HG02973 (cell line): ENCODE data around the gene PPP1R9B.

Experiments
- ATAC-seq: cut with Tn5 transposase; IDR thresholded peaks from one replicate; pipeline ENCODE4 v1.9.1; 2021; ENCODE audit warnings: moderate library complexity; ENCODE audit not compliant: unreplicated experiment

Gene PPP1R9B

GRCh38 chr17:50128441-50129352 is 21.8 kb downstream of the PPP1R9B start:
- ATAC-seq: no peak

- ATAC-seq: no peak
Observed at GRCh38 chr17:50127697-50128361, 22.6 kb downstream of the PPP1R9B start.

DNA sequence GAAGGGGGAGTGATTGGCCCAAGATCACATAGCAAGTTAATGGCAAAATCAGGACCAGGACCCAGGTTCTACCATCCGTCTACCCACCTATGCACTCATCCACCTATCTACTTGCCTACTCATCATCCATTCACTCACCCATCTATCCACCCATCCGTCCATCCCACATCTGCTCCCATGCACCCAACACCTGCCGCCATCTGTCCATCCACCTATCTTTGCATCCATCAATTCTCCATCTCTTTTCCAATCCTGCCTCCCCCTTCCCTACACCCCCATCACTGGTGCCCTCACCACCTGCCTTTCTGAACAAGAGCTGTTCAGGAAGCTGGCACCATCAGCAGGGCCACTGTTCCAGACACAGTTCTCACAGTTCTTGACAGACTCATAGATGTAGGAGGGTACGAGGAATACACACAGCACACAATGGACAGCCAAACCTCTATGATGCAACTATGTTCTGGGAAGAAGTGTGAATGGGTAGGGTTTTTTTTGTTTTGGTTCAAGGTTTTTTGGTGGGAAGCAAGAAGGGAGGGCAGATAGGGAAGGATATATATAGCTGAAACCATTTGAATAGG is 25.0 kb downstream of the PPP1R9B start:
- ATAC-seq: no peak

GRCh38 chr17:50123649-50124349 is 26.7 kb downstream of the PPP1R9B start:
- no peak for ATAC-seq

- no peak for ATAC-seq
Observed at GRCh38 chr17:50122945-50123344, 27.5 kb downstream of the PPP1R9B start.

DNA sequence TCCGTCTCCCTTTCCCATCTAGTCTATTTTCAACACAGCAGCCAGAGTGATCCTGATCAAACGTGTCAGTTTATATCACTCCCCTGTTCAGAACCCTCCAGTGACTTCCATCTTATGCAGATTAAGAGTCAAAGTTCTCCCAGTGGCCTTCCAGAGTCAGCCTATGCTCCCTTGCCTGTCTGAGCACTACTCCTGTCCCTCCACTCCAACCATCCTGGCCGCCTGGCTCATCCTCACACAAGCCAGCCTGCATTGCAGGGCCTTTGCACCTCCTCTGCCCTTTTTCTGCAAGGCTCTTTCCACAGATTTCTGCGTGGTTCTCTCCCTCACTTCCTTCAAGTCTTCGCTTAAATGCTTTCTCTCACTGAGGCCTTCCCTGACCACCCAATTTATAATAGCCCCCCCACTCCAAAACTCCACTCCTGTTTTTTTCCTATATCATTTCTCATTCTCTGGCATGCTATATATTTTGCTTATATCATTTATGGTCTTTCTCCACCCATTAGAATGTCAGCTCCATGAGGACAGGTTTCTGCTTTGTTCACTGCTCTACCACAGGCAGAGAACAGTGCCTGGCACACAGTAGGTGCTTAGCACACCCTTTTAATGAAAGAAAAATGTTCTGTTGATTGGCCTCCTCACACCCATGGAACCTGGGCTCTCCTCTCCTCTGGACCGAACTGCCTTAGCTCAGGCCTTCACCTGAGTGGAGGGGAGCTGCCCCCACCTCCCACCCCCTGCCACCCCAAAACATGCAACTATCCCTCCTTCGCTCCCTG is 29.8 kb downstream of the PPP1R9B start:
- ATAC-seq: no peak

- ATAC-seq: no peak
Observed at GRCh38 chr17:50118828-50119218, 31.7 kb downstream of the PPP1R9B start.

DNA sequence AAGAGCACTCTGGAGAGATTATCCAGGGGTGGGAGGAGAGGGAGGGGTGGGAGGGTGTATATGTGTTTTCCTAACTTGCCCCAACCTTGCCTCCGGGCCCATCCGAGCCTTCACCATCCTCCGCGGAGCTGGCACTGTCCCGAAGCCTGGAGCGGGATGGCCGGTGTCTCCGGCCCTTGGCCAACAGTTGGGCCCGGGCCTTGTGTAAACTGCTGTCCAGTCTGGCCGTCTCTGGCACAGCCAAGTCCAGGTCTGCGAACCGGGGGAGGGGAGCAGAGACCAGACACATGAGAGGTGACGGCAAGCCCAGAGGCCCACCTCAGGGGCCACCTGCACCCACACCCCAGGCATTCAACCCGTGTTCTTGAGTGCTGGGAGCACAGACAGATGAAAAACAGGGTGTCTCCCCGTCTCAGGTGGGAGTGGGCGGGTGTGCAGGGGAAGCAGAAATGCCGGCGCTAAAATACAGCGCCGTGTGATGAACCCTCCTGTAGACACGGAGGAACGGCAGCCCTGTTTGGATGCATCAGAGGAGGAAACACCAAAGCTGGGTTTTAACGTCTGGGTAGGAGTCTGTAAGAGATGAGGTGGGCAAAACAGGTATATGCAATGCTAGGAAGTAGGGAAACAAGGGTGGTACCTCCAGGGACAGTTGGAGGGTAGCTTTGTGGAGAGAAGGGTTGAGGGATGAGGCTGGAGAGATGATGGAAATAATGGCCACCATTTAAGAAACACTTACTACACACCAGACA is 32.2 kb downstream of the PPP1R9B start:
- no peak for ATAC-seq

DNA sequence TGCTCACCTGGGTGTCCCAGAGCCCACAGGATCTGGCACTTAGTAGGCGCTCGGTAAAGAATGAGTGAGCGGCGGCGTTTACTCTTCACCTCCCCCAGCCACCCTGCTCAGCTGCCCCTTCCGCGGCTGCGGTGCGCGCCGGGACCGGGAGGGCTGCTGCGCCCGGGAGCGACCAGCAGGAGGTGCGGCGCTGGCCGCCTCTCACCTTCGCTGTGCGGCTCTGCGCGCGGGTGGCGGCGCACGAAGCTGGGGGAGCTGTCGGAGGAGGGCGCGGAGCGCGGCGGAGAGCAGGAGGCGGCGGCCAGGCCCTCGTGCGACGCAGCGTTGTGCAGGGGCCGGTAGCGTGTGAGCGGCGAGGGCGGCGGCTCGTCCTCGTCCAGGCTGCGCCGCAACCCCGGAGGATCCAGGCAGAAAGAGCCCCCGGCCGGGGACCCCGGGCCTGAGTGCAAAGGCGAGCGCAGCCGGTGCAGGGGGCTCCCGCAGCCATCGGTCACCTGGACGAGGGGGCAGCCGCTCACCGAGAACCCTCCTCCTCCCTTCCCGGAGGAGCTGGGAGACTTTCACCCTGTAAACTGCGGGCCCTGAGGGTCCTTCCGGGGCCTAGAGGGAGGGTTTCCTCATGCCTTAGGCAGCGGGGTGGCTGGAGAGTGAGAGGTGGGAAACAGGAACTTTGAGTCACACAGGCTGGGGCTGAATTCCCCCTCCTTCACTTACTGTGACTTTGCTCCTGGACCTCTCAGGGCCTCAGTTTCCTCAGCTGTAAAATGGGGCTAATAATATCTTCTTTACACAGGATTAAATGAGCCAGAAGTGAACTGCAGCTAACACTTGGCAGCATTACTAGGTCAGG is 33.0 kb downstream of the PPP1R9B start:
- no peak for ATAC-seq

DNA sequence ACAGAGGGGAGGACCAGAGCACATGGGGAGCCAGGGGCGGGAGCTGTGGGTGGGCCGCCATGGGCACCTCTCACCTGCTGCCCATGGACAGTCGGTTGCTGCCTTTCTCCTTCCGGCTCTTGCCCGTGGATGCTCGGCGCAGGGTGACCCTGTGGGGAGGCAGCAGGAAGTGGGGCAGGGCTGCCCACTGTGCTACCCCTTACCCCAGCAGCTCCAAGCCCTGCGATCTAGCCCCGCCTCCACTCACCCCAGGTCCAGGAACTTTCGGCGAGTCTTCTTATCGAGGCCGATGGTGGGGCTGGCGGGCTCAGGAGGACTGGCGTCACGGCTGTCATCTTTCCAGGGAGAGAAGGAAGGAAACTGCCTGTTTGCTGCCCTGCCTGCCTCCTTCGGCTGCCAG is 34.7 kb downstream of the PPP1R9B start:
- ATAC-seq: no peak

DNA sequence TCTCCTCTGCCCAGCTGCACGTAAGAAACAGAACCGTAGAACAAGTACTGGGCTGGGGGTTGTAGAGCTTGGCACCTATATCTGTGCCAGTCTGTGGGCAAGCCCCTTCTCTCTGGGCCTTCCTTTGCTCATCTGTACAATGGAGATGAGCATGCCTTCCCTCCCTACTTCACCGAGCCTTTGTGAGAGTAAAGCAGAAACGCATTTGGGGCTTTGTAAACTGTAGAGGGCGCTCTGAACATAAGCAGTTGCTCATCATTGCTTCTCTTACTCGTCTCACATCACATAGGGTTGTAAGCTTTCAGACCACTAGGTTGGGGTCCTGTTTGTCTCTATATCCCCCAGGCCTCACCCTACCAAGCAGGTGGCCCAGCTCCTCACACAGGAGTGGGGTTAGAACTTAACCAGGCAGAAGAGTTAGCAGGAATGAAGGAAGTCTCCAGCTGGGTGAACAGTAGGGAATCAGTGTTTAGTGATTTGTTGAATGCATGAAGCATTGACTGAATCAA is 35.6 kb downstream of the PPP1R9B start:
- no peak for ATAC-seq

GRCh38 chr17:50114401-50114800 is 36.1 kb downstream of the PPP1R9B start:
- ATAC-seq: no peak

- no peak for ATAC-seq
Observed at GRCh38 chr17:50113624-50114320, 36.7 kb downstream of the PPP1R9B start.

GRCh38 chr17:50112694-50113093 is 37.8 kb downstream of the PPP1R9B start:
- ATAC-seq: no peak

GRCh38 chr17:50111673-50112655 is 38.5 kb downstream of the PPP1R9B start:
- no peak for ATAC-seq

DNA sequence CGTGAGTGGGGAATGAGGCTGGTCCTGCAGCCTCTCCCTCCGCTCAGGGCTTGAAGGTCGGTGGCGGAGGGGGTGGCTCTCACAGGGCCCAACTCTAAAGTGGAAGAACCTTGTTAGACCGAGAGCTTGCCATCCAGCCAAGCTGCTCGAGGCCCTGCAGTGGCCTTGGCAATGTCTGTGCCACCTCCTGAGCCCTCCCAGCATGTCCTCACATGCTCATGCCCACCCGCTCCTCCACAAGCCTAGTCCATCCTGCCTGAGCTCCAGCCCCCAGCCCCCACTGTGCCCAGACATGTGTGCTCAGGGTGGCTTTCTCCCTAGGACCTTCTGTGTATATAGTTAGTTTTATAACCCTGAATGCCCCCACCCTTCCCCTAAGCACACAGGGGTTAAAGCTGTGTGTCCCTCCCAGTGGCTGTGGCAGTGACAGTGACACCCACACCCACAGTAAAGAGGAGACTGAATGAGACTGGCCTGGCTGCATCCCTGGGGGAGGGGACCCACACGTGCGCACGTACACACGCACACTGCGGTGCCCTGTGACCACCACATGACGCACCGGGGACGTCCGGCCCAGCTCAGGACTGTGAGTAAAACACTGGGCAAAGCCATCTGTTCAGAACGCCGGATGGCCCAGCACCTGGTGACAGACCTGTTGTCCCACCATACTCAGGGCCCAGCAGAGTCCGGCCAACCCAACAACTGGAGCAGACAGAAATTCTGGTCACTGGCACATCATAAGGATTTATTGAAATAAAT is 39.7 kb downstream of the PPP1R9B start:
- no peak for ATAC-seq
